MM.1S (cell line): ENCODE data around the gene MIPEP.

Experiments used
- DNase-seq: peaks from one replicate; pipeline ENCODE4 v3.0.0-alpha.2; 2015
- H2AFZ ChIP-seq: fragments of 300-600 bp; sonication (generic); 2 replicates; pipeline ENCODE4 v1.6.0; 2016; ENCODE audit warnings: antibody characterized with exemption, low read length
- H3F3A ChIP-seq: fragments of 300-600 bp; sonication (generic); 2 replicates; pipeline ENCODE4 v1.6.1; 2016; ENCODE audit warnings: mild to moderate bottlenecking, antibody characterized with exemption, low read length, moderate library complexity, mixed read lengths; ENCODE audit not compliant: insufficient read depth
- H3K27ac ChIP-seq: fragments of 300-600 bp; sonication (generic); 2 replicates; pipeline ENCODE4 v1.5.1; 2016; ENCODE audit warnings: mild to moderate bottlenecking, low read length
- H3K27me3 ChIP-seq: fragments of 300-600 bp; sonication (generic); replicated peaks from 2 replicates; pipeline ENCODE4 v1.6.0; 2016; ENCODE audit warnings: low read length; ENCODE audit not compliant: insufficient read depth
- H3K36me3 ChIP-seq: fragments of 300-600 bp; sonication (generic); replicated peaks from 2 replicates; pipeline ENCODE4 v1.6.1; 2016; ENCODE audit warnings: mild to moderate bottlenecking, low read length, mixed read lengths; ENCODE audit not compliant: insufficient read depth
- H3K4me1 ChIP-seq: fragments of 300-600 bp; sonication (generic); 2 replicates; pipeline ENCODE4 v1.6.1; 2016; ENCODE audit warnings: low read length, mixed read lengths
- H3K4me2 ChIP-seq: fragments of 300-600 bp; sonication (generic); 2 replicates; pipeline ENCODE4 v1.6.0; 2016; ENCODE audit warnings: low read depth, low read length
- H3K4me3 ChIP-seq: fragments of 300-600 bp; sonication (generic); 2 replicates; pipeline ENCODE4 v1.5.1; 2016; ENCODE audit warnings: low read length, mixed read lengths
- H3K79me2 ChIP-seq: fragments of 300-600 bp; sonication (generic); 2 replicates; pipeline ENCODE4 v1.6.1; 2016; ENCODE audit warnings: mixed run types, low read length, mixed read lengths
- H3K9ac ChIP-seq: fragments of 300-600 bp; sonication (generic); 2 replicates; pipeline ENCODE4 v1.6.1; 2016; ENCODE audit warnings: low read length, mixed read lengths
- H3K9me2 ChIP-seq: fragments of 300-600 bp; sonication (generic); replicated peaks from 2 replicates; pipeline ENCODE4 v1.6.1; 2016; ENCODE audit warnings: mild to moderate bottlenecking, low read length, mixed read lengths; ENCODE audit not compliant: insufficient read depth
- H3K9me3 ChIP-seq: fragments of 300-600 bp; sonication (generic); replicated peaks from 2 replicates; pipeline ENCODE4 v1.6.1; 2016; ENCODE audit warnings: mild to moderate bottlenecking, low read length, mixed read lengths; ENCODE audit not compliant: insufficient read depth
- H4K20me1 ChIP-seq: fragments of 300-600 bp; sonication (generic); 2 replicates; pipeline ENCODE4 v1.6.1; 2016; ENCODE audit warnings: mild to moderate bottlenecking, low read length, moderate library complexity, mixed read lengths; ENCODE audit not compliant: insufficient read depth
- EZH2phosphoT487 ChIP-seq: fragments of 300-600 bp; sonication (generic); IDR thresholded peaks from 2 replicates; pipeline ENCODE4 v1.6.1; 2018; ENCODE audit warnings: antibody characterized with exemption, low read length

Gene MIPEP

GRCh38 chr13:23680845-23681669 lies 208.1 kb downstream of the MIPEP start:
- Histone ChIP-seq H3K27ac (no peak overlapping the region), H3K27me3 (no peaks in the 10 kb centered on the region), H3K9me2 (no peaks in the 10 kb centered on the region), H3K4me2 (no peak overlapping the region), H3K79me2 (no peaks in the 10 kb centered on the region), H4K20me1 (no peaks in the 10 kb centered on the region), H3K9ac (no peak overlapping the region), H3F3A (no peaks in the 10 kb centered on the region), H3K4me3 (no peak overlapping the region), H3K4me1 (no peaks in the 10 kb centered on the region), H2AFZ (no peak overlapping the region), H3K36me3 (no peaks in the 10 kb centered on the region), H3K9me3 (no peaks in the 10 kb centered on the region)
- TF ChIP-seq EZH2phosphoT487 = no peak
- DNase-seq = no peak
